ENCODE measurements around the gene RALGAPA2. TPM values are rescaled to one million over a fixed set of nuclear protein-coding genes. Genes with fewer than 3 reads are reported as not detected.

RALGAPA2 gene
- total RNA-seq, 1 experiment from 2014 or later, result 18.2 TPM

DNA sequence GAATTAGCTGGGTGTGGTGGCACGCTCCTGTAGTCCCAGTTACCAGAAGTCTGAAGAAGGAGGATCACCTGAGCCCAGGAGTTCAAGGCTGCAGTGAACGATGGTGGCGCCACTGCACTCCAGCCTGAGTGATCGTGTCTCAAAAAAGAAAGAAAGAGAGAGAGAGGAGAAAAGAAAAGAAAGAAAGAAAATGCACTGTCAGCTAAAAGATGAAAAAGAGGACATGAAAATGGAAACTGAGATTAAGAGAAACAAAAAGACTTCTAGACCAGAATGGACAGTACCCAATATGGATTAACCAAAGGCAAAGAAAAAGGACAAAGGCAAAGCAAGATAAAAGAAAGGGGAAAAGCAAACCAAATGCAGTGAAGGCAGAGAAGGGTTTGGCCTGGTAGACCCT, 9.0 kb upstream of the RALGAPA2 start:
- Mint-ChIP-seq H3K4me3 (no peak overlapping the region), H3K9me3 (no peaks in the 10 kb centered on the region), H3K36me3 (no peaks in the 10 kb centered on the region), H3K27ac (0 out of 2 replicates have a peak overlapping the region, but pooled peaks have one; percentile 4), H3K27me3 (ENCODE audit: low read depth) (no peaks in the 10 kb centered on the region), H3K4me1 (peaks cover 3% of the 10 kb centered on the region; the same call in 1 of the 2 replicates)
- DNase-seq (ENCODE audit: low spot score), result no peak
- TF ChIP-seq, protein P1, sequence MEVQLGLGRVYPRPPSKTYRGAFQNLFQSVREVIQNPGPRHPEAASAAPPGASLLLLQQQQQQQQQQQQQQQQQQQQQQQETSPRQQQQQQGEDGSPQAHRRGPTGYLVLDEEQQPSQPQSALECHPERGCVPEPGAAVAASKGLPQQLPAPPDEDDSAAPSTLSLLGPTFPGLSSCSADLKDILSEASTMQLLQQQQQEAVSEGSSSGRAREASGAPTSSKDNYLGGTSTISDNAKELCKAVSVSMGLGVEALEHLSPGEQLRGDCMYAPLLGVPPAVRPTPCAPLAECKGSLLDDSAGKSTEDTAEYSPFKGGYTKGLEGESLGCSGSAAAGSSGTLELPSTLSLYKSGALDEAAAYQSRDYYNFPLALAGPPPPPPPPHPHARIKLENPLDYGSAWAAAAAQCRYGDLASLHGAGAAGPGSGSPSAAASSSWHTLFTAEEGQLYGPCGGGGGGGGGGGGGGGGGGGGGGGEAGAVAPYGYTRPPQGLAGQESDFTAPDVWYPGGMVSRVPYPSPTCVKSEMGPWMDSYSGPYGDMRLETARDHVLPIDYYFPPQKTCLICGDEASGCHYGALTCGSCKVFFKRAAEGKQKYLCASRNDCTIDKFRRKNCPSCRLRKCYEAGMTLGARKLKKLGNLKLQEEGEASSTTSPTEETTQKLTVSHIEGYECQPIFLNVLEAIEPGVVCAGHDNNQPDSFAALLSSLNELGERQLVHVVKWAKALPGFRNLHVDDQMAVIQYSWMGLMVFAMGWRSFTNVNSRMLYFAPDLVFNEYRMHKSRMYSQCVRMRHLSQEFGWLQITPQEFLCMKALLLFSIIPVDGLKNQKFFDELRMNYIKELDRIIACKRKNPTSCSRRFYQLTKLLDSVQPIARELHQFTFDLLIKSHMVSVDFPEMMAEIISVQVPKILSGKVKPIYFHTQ (CRISPR knock-in tag; IDR thresholded peaks at IDR 0.05), result no peak
- TF ChIP-seq, protein P2, sequence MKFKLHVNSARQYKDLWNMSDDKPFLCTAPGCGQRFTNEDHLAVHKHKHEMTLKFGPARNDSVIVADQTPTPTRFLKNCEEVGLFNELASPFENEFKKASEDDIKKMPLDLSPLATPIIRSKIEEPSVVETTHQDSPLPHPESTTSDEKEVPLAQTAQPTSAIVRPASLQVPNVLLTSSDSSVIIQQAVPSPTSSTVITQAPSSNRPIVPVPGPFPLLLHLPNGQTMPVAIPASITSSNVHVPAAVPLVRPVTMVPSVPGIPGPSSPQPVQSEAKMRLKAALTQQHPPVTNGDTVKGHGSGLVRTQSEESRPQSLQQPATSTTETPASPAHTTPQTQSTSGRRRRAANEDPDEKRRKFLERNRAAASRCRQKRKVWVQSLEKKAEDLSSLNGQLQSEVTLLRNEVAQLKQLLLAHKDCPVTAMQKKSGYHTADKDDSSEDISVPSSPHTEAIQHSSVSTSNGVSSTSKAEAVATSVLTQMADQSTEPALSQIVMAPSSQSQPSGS (CRISPR knock-in tag; IDR thresholded peaks at IDR 0.05; ENCODE audit: borderline replicate concordance, low read depth), result no peak
- TF ChIP-seq, protein P3, sequence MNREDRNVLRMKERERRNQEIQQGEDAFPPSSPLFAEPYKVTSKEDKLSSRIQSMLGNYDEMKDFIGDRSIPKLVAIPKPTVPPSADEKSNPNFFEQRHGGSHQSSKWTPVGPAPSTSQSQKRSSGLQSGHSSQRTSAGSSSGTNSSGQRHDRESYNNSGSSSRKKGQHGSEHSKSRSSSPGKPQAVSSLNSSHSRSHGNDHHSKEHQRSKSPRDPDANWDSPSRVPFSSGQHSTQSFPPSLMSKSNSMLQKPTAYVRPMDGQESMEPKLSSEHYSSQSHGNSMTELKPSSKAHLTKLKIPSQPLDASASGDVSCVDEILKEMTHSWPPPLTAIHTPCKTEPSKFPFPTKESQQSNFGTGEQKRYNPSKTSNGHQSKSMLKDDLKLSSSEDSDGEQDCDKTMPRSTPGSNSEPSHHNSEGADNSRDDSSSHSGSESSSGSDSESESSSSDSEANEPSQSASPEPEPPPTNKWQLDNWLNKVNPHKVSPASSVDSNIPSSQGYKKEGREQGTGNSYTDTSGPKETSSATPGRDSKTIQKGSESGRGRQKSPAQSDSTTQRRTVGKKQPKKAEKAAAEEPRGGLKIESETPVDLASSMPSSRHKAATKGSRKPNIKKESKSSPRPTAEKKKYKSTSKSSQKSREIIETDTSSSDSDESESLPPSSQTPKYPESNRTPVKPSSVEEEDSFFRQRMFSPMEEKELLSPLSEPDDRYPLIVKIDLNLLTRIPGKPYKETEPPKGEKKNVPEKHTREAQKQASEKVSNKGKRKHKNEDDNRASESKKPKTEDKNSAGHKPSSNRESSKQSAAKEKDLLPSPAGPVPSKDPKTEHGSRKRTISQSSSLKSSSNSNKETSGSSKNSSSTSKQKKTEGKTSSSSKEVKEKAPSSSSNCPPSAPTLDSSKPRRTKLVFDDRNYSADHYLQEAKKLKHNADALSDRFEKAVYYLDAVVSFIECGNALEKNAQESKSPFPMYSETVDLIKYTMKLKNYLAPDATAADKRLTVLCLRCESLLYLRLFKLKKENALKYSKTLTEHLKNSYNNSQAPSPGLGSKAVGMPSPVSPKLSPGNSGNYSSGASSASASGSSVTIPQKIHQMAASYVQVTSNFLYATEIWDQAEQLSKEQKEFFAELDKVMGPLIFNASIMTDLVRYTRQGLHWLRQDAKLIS (CRISPR knock-in tag; IDR thresholded peaks at IDR 0.05; ENCODE audit: borderline replicate concordance), result no peak
- TF ChIP-seq ZNF671 (CRISPR knock-in tag; IDR thresholded peaks at IDR 0.05), result no peak
- TF ChIP-seq, protein P4, sequence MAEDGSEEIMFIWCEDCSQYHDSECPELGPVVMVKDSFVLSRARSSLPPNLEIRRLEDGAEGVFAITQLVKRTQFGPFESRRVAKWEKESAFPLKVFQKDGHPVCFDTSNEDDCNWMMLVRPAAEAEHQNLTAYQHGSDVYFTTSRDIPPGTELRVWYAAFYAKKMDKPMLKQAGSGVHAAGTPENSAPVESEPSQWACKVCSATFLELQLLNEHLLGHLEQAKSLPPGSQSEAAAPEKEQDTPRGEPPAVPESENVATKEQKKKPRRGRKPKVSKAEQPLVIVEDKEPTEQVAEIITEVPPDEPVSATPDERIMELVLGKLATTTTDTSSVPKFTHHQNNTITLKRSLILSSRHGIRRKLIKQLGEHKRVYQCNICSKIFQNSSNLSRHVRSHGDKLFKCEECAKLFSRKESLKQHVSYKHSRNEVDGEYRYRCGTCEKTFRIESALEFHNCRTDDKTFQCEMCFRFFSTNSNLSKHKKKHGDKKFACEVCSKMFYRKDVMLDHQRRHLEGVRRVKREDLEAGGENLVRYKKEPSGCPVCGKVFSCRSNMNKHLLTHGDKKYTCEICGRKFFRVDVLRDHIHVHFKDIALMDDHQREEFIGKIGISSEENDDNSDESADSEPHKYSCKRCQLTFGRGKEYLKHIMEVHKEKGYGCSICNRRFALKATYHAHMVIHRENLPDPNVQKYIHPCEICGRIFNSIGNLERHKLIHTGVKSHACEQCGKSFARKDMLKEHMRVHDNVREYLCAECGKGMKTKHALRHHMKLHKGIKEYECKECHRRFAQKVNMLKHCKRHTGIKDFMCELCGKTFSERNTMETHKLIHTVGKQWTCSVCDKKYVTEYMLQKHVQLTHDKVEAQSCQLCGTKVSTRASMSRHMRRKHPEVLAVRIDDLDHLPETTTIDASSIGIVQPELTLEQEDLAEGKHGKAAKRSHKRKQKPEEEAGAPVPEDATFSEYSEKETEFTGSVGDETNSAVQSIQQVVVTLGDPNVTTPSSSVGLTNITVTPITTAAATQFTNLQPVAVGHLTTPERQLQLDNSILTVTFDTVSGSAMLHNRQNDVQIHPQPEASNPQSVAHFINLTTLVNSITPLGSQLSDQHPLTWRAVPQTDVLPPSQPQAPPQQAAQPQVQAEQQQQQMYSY (CRISPR knock-in tag; IDR thresholded peaks at IDR 0.05), result no peak
- TF ChIP-seq ZNF138 (CRISPR knock-in tag; conservative IDR thresholded peaks at IDR 0.05), result no peak
- no peak for TF ChIP-seq ZNF263 (CRISPR knock-in tag; IDR thresholded peaks at IDR 0.05; ENCODE audit: low read depth)
- TF ChIP-seq NFYB (CRISPR knock-in tag; conservative IDR thresholded peaks at IDR 0.05; ENCODE audit: low read depth), result no peak
- TF ChIP-seq, protein P5, sequence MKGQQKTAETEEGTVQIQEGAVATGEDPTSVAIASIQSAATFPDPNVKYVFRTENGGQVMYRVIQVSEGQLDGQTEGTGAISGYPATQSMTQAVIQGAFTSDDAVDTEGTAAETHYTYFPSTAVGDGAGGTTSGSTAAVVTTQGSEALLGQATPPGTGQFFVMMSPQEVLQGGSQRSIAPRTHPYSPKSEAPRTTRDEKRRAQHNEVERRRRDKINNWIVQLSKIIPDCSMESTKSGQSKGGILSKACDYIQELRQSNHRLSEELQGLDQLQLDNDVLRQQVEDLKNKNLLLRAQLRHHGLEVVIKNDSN (CRISPR knock-in tag; IDR thresholded peaks at IDR 0.05), result no peak
- TF ChIP-seq, protein P6, sequence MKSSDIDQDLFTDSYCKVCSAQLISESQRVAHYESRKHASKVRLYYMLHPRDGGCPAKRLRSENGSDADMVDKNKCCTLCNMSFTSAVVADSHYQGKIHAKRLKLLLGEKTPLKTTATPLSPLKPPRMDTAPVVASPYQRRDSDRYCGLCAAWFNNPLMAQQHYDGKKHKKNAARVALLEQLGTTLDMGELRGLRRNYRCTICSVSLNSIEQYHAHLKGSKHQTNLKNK (CRISPR knock-in tag; IDR thresholded peaks at IDR 0.05), result no peak
- no peak for TF ChIP-seq HMGA2 (CRISPR knock-in tag; IDR thresholded peaks at IDR 0.05)
- TF ChIP-seq PRRX2 (CRISPR knock-in tag; IDR thresholded peaks at IDR 0.05), result no peak
- ChIA-PET CTCF (interaction anchor here (1.6 kb wide), 1 partner anchor 127 kb away, joined by 5 read pairs; no protein-coding TSS in a partner anchor), POLR2A (no interaction called here)
- ATAC-seq, result peak; percentile 46
